Glutamatergic neuron (in vitro differentiated cells): ENCODE data around the gene SPATA31C1. TPM values are rescaled to one million over a fixed set of nuclear protein-coding genes. Genes with fewer than 3 reads are reported as not detected.

Experiments
- DNase-seq: peaks from one replicate; pipeline ENCODE4 v3.0.0; 2022
- H3K27ac Mint-ChIP-seq: one replicate; pipeline ENCODE4 v1.8.0; 2020; ENCODE audit warnings: mild to moderate bottlenecking, mixed read lengths, inconsistent platforms; ENCODE audit not compliant: unreplicated experiment
- H3K27me3 Mint-ChIP-seq: one replicate; pipeline ENCODE4 v1.8.0; 2020; ENCODE audit warnings: mild to moderate bottlenecking, moderate library complexity, mixed read lengths, inconsistent platforms; ENCODE audit not compliant: unreplicated experiment
- H3K36me3 Mint-ChIP-seq: one replicate; pipeline ENCODE4 v1.8.0; 2020; ENCODE audit warnings: mild to moderate bottlenecking, mixed read lengths, inconsistent platforms; ENCODE audit not compliant: unreplicated experiment
- H3K4me1 Mint-ChIP-seq: one replicate; pipeline ENCODE4 v1.8.0; 2020; ENCODE audit warnings: mild to moderate bottlenecking, low read depth, mixed read lengths, inconsistent platforms; ENCODE audit not compliant: unreplicated experiment
- H3K4me3 Mint-ChIP-seq: one replicate; pipeline ENCODE4 v1.8.0; 2020; ENCODE audit warnings: mild to moderate bottlenecking, mixed read lengths, inconsistent platforms; ENCODE audit not compliant: unreplicated experiment
- H3K9me3 Mint-ChIP-seq: one replicate; pipeline ENCODE4 v1.8.0; 2020; ENCODE audit warnings: mild to moderate bottlenecking, moderate library complexity, mixed read lengths, inconsistent platforms; ENCODE audit not compliant: unreplicated experiment
- CTCF ChIP-seq: fragments of 200-600 bp; sonication (generic); IDR thresholded peaks from one replicate; pipeline ENCODE4 v1.5.0; 2021; ENCODE audit not compliant: partially characterized antibody, unreplicated experiment
- total RNA-seq: library from RNA; stranded (reverse); fragmentation: NEBNext Ultra II Directional; extraction: Animal tissue kit (Norgen Biotek cat#: 25700); gene quantifications from one replicate; pipeline ENCODE4 v1.2.1, GENCODE V29; 2021; ENCODE audit not compliant: unreplicated experiment

SPATA31C1 gene
- total RNA-seq, 1 donor from 2014 or later: not detected

DNA sequence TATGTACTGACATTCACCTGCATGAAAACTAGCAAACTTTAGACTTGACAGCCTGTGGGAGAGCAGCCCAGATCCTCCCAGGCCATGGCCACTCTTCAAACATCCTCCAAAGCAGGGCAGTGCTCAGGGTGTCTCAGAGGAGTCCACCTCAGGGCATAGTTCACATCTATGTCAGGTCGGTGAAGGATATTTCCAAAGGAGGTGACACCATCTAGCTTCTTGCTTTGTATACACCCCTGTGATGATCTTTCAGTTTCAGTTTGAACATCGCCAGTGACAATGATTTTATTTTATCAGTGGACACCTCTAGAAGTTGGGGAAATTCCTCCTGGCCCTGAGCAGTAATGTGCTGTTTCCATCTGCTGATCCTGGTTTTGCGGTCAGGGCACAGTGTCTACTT, 36.5 kb downstream of the SPATA31C1 start:
- no peak for DNase-seq
- Mint-ChIP-seq H3K4me1 (peaks cover 4% of the 10 kb centered on the region), H3K36me3 (no peaks in the 10 kb centered on the region), H3K27me3 (peaks cover 1% of the 10 kb centered on the region), H3K4me3 (no peak overlapping the region), H3K27ac (no peak overlapping the region), H3K9me3 (peaks cover 4% of the 10 kb centered on the region)
- no peak for TF ChIP-seq CTCF

DNA sequence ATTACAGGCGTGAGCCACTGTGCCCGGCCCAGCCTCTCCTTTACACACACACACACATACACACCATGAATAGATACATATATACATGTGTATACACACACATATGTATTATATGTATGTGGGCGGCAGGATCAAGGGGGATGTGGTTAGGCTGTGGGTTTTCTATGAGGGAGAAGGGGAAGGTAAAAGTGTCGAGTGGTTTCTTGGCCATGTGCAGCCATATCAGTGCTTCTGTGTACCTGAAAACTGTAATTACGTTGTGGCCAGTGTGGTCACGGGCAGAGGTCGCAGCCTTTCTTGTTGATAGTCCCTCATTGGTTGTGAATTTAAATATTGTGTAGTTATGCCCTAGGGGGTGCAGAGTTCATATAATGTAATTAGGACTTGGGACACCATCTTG, 40.1 kb downstream of the SPATA31C1 start:
- no peaks in the 10 kb centered on the region for H3K4me1 Mint-ChIP-seq
- no peak overlapping the region for H3K4me3 Mint-ChIP-seq
- no peaks in the 10 kb centered on the region for H3K36me3 Mint-ChIP-seq
- peaks cover 4% of the 10 kb centered on the region for H3K27me3 Mint-ChIP-seq
- no peaks in the 10 kb centered on the region for H3K9me3 Mint-ChIP-seq
- H3K27ac Mint-ChIP-seq: no peak overlapping the region
- DNase-seq: no peak
- no peak for TF ChIP-seq CTCF

DNA sequence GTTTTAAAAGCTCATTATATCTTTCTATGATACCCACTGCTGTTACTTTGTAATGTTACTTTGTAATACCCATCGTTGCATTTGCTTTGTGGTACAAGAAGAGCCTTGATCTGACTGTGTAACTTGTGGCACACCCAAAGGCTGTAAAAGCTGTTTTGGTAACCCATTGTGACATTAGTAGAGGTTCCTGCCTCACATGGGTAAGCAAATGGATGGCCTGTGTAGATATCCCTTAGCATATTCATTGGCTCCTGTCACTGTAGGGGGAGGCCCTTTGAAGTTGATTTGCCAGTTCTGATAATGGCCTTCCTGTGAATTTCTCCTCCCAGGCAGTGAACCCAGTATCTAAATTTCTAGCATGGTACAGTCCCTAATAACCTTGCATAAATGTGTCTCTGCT, 40.8 kb downstream of the SPATA31C1 start:
- no peak for TF ChIP-seq CTCF
- no peaks in the 10 kb centered on the region for H3K36me3 Mint-ChIP-seq
- H3K27ac Mint-ChIP-seq: no peak overlapping the region
- H3K4me1 Mint-ChIP-seq: no peaks in the 10 kb centered on the region
- no peaks in the 10 kb centered on the region for H3K9me3 Mint-ChIP-seq
- peaks cover 4% of the 10 kb centered on the region for H3K27me3 Mint-ChIP-seq
- no peak for DNase-seq
- no peak overlapping the region for H3K4me3 Mint-ChIP-seq

DNA sequence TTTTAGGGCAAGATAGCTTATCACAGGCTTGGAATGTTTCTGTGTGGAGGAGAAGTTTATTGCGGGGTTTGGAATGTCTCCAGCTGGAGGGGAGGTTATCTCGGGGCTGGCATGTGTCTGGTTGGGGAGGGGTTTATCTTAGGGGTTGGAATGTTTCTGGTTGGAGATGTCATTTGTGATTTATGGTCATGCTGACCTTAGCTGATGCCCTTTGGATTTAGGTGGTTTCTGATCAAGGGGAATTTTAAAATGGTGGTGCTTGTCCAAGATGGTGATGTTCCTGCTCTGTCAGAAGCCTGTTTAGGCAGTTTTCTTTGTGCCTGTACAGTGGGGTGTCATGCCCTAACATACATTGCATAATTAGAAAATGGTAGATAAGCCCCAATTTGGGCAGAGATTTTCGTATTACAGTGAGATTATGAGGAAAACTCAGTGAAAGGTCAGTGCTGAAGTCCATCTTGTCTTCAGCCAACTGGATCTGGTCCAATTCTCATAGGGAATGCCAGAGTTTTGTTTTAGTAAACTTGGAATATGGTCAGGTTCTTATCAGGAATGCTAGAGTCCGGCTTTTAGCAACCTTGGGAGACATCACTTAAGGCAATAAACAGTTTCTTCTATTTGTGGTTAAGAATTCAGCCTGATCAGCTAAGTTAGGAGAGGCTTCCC, 42.3 kb downstream of the SPATA31C1 start:
- no peak overlapping the region for H3K4me3 Mint-ChIP-seq
- DNase-seq: no peak
- H3K4me1 Mint-ChIP-seq: no peaks in the 10 kb centered on the region
- no peaks in the 10 kb centered on the region for H3K36me3 Mint-ChIP-seq
- no peak for TF ChIP-seq CTCF
- peaks cover 4% of the 10 kb centered on the region for H3K27me3 Mint-ChIP-seq
- H3K9me3 Mint-ChIP-seq: no peaks in the 10 kb centered on the region
- no peak overlapping the region for H3K27ac Mint-ChIP-seq

DNA sequence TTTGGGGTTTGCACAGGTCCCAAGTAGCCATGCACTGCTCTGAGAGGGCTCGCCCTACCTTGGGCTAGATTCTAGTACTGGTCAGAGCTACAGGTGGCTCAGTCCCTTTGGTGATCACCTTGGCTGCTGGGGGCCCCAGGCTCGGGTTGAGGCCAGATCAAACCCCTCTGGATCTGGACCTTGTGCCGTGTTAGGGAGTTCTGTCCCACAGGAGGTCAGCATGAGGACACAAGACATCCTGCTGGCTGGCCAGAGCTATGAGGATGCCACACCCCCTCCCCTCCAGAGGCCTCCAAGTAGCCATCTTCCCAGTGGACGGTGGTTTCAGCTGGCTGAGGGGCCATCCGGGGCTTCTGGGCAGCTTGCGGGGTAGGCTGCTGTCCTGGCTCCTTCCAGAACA, 46.0 kb downstream of the SPATA31C1 start:
- H3K36me3 Mint-ChIP-seq: no peaks in the 10 kb centered on the region
- no peak overlapping the region for H3K27ac Mint-ChIP-seq
- DNase-seq: no peak
- H3K4me1 Mint-ChIP-seq: no peaks in the 10 kb centered on the region
- no peak for TF ChIP-seq CTCF
- peaks cover 2% of the 10 kb centered on the region for H3K9me3 Mint-ChIP-seq
- peaks cover 11% of the 10 kb centered on the region for H3K27me3 Mint-ChIP-seq
- H3K4me3 Mint-ChIP-seq: no peak overlapping the region
